ENCODE measurements around the gene TSPAN11. TPM values are rescaled to one million over a fixed set of nuclear protein-coding genes. Genes with fewer than 3 reads are reported as not detected.

Gene TSPAN11
- total and polyA plus RNA-seq, 2 experiments from 2014 or later, result 2.1 to 6.0 TPM

DNA sequence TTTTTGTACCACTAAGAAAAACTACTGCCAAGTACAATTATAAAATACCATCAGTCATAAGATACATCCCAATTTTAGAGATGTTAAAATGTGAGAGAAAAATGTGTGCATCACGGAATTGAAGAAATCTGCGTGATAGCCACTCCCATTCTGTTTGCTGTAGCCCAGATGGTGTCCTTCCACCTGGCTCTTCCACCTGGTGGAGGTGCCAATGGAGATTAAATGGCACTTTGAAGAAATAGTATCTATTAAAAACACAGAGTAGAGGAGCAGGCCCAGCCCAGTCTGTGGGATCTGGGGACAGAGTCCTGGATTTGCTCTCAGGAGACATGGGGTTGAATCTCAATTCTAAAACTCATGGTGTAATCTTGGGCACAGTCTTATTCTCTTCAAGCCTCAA is 35.5 kb downstream of the TSPAN11 start:
- Histone ChIP-seq H3K36me3 (ENCODE audit: insufficient read depth) (no peaks in the 10 kb centered on the region), H3K9me2 (ENCODE audit: insufficient read depth) (no peaks in the 10 kb centered on the region), H3K4me2 (no peak overlapping the region), H2AFZ (no peak overlapping the region), H3K27me3 (ENCODE audit: insufficient read depth) (no peaks in the 10 kb centered on the region), H4K20me1 (replicated peaks; ENCODE audit: insufficient read depth) (no peaks in the 10 kb centered on the region), H3K27ac (ENCODE audit: low read depth) (no peak overlapping the region), H3K4me1 (ENCODE audit: insufficient read depth) (no peaks in the 10 kb centered on the region), H3F3A (replicated peaks; ENCODE audit: low read depth) (no peaks in the 10 kb centered on the region), H3K79me2 (replicated peaks; ENCODE audit: insufficient read depth) (no peaks in the 10 kb centered on the region), H3K4me3 (no peak overlapping the region)
- ATAC-seq (no peak), DNase-seq (ENCODE audit: low spot score) (no peak)
- Mint-ChIP-seq H3K27ac (no peak overlapping the region), H3K36me3 (ENCODE audit: low read depth) (no peaks in the 10 kb centered on the region), H3K9me3 (no peaks in the 10 kb centered on the region), H3K4me1 (peaks cover 7% of the 10 kb centered on the region; the same call in 2 of the 3 replicates), H3K27me3 (ENCODE audit: insufficient read depth, low read depth, poor library complexity) (peaks cover 10% of the 10 kb centered on the region), H3K4me3 (no peak overlapping the region)
- TF ChIP-seq JUNB (IDR thresholded peaks at IDR 0.05; ENCODE audit: unreplicated experiment) (no peak), EZH2phosphoT487 (IDR thresholded peaks at IDR 0.05; ENCODE audit: unreplicated experiment) (no peak), CREB1 (CRISPR knock-in tag; IDR thresholded peaks at IDR 0.05; ENCODE audit: low read depth) (no peak), ZNF114 (CRISPR knock-in tag; IDR thresholded peaks at IDR 0.05) (no peak), NANOG (IDR thresholded peaks at IDR 0.05; ENCODE audit: borderline replicate concordance) (no peak), ZNF331 (CRISPR knock-in tag; IDR thresholded peaks at IDR 0.05; ENCODE audit: low read depth) (no peak), EZH2 (IDR thresholded peaks at IDR 0.05; ENCODE audit: low read depth, unreplicated experiment) (no peak), STAT1 (IDR thresholded peaks at IDR 0.05; ENCODE audit: unreplicated experiment) (no peak)
- TF ChIP-seq, protein P1, sequence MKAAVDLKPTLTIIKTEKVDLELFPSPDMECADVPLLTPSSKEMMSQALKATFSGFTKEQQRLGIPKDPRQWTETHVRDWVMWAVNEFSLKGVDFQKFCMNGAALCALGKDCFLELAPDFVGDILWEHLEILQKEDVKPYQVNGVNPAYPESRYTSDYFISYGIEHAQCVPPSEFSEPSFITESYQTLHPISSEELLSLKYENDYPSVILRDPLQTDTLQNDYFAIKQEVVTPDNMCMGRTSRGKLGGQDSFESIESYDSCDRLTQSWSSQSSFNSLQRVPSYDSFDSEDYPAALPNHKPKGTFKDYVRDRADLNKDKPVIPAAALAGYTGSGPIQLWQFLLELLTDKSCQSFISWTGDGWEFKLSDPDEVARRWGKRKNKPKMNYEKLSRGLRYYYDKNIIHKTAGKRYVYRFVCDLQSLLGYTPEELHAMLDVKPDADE (IDR thresholded peaks at IDR 0.05), result no peak
- TF ChIP-seq, protein P2, sequence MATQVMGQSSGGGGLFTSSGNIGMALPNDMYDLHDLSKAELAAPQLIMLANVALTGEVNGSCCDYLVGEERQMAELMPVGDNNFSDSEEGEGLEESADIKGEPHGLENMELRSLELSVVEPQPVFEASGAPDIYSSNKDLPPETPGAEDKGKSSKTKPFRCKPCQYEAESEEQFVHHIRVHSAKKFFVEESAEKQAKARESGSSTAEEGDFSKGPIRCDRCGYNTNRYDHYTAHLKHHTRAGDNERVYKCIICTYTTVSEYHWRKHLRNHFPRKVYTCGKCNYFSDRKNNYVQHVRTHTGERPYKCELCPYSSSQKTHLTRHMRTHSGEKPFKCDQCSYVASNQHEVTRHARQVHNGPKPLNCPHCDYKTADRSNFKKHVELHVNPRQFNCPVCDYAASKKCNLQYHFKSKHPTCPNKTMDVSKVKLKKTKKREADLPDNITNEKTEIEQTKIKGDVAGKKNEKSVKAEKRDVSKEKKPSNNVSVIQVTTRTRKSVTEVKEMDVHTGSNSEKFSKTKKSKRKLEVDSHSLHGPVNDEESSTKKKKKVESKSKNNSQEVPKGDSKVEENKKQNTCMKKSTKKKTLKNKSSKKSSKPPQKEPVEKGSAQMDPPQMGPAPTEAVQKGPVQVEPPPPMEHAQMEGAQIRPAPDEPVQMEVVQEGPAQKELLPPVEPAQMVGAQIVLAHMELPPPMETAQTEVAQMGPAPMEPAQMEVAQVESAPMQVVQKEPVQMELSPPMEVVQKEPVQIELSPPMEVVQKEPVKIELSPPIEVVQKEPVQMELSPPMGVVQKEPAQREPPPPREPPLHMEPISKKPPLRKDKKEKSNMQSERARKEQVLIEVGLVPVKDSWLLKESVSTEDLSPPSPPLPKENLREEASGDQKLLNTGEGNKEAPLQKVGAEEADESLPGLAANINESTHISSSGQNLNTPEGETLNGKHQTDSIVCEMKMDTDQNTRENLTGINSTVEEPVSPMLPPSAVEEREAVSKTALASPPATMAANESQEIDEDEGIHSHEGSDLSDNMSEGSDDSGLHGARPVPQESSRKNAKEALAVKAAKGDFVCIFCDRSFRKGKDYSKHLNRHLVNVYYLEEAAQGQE (IDR thresholded peaks at IDR 0.05; ENCODE audit: unreplicated experiment), result no peak
- TF ChIP-seq, protein P3, sequence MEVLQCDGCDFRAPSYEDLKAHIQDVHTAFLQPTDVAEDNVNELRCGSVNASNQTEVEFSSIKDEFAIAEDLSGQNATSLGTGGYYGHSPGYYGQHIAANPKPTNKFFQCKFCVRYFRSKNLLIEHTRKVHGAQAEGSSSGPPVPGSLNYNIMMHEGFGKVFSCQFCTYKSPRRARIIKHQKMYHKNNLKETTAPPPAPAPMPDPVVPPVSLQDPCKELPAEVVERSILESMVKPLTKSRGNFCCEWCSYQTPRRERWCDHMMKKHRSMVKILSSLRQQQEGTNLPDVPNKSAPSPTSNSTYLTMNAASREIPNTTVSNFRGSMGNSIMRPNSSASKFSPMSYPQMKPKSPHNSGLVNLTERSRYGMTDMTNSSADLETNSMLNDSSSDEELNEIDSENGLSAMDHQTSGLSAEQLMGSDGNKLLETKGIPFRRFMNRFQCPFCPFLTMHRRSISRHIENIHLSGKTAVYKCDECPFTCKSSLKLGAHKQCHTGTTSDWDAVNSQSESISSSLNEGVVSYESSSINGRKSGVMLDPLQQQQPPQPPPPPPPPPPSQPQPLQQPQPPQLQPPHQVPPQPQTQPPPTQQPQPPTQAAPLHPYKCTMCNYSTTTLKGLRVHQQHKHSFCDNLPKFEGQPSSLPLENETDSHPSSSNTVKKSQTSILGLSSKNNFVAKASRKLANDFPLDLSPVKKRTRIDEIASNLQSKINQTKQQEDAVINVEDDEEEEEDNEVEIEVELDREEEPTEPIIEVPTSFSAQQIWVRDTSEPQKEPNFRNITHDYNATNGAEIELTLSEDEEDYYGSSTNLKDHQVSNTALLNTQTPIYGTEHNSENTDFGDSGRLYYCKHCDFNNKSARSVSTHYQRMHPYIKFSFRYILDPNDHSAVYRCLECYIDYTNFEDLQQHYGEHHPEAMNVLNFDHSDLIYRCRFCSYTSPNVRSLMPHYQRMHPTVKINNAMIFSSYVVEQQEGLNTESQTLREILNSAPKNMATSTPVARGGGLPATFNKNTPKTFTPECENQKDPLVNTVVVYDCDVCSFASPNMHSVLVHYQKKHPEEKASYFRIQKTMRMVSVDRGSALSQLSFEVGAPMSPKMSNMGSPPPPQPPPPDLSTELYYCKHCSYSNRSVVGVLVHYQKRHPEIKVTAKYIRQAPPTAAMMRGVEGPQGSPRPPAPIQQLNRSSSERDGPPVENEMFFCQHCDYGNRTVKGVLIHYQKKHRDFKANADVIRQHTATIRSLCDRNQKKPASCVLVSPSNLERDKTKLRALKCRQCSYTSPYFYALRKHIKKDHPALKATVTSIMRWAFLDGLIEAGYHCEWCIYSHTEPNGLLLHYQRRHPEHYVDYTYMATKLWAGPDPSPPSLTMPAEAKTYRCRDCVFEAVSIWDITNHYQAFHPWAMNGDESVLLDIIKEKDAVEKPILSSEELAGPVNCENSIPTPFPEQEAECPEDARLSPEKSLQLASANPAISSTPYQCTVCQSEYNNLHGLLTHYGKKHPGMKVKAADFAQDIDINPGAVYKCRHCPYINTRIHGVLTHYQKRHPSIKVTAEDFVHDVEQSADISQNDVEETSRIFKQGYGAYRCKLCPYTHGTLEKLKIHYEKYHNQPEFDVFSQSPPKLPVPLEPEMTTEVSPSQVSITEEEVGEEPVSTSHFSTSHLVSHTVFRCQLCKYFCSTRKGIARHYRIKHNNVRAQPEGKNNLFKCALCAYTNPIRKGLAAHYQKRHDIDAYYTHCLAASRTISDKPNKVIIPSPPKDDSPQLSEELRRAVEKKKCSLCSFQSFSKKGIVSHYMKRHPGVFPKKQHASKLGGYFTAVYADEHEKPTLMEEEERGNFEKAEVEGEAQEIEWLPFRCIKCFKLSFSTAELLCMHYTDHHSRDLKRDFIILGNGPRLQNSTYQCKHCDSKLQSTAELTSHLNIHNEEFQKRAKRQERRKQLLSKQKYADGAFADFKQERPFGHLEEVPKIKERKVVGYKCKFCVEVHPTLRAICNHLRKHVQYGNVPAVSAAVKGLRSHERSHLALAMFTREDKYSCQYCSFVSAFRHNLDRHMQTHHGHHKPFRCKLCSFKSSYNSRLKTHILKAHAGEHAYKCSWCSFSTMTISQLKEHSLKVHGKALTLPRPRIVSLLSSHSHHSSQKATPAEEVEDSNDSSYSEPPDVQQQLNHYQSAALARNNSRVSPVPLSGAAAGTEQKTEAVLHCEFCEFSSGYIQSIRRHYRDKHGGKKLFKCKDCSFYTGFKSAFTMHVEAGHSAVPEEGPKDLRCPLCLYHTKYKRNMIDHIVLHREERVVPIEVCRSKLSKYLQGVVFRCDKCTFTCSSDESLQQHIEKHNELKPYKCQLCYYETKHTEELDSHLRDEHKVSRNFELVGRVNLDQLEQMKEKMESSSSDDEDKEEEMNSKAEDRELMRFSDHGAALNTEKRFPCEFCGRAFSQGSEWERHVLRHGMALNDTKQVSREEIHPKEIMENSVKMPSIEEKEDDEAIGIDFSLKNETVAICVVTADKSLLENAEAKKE (CRISPR knock-in tag; IDR thresholded peaks at IDR 0.05), result no peak
- TF ChIP-seq, protein P4, sequence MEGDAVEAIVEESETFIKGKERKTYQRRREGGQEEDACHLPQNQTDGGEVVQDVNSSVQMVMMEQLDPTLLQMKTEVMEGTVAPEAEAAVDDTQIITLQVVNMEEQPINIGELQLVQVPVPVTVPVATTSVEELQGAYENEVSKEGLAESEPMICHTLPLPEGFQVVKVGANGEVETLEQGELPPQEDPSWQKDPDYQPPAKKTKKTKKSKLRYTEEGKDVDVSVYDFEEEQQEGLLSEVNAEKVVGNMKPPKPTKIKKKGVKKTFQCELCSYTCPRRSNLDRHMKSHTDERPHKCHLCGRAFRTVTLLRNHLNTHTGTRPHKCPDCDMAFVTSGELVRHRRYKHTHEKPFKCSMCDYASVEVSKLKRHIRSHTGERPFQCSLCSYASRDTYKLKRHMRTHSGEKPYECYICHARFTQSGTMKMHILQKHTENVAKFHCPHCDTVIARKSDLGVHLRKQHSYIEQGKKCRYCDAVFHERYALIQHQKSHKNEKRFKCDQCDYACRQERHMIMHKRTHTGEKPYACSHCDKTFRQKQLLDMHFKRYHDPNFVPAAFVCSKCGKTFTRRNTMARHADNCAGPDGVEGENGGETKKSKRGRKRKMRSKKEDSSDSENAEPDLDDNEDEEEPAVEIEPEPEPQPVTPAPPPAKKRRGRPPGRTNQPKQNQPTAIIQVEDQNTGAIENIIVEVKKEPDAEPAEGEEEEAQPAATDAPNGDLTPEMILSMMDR (conservative IDR thresholded peaks at IDR 0.05; ENCODE audit: low read depth in 2 of 2), result no peak

Measured in GM23338 (cell line).